ENCODE data around the gene SRD5A2. TPM values are rescaled to one million over a fixed set of nuclear protein-coding genes. Genes with fewer than 3 reads are reported as not detected.

Gene SRD5A2
- total and polyA plus RNA-seq, 12 donors: under 0.01 TPM; not detected in 11

DNA sequence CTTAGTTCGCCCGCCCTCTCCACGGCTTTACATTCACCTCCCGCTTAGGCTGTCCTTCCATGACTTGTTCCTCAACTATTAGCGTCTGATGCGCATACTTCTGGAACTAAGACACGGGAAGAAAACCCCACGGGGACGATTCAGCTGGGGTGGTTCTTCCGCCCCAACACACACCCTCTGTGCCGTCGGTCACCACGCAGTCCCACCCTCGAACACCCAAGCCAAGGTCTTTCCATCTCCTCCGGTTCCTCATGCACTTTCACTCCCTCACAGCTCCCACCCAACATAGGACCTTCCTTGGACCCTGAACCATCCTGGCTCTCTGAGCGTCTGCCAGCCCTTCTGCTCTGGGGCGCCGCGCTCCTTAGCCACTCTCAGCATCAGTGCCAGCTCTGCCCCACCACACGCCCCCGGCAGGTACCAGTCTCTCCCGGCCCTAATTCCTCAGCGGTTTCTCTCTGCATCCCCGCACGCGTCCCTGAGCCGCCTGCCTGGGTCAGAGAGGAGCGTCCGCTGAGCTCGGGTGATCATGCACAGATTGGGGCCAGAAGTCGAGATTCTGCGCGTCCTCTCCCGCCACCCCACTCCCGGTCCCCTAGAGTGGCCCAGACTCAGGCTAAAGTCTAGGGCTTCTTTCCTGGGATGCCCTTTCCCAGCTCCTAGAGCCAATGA is 522 bp upstream of the SRD5A2 start:
- H3K4me3 ChIP-seq: no peak overlapping the region
- 46 to 58% methylated on average over 35 of the region's 35 CpGs for WGBS, 2 donors
- H3K36me3 ChIP-seq: no peaks in the 10 kb centered on the region
- ATAC-seq (no peak), DNase-seq (no peak)
- H3K27ac ChIP-seq: no peak overlapping the region
- peaks cover 0 to 6% (median 0%) of the 10 kb centered on the region in 9 donors for H3K4me1 ChIP-seq
- TF ChIP-seq, protein P1, sequence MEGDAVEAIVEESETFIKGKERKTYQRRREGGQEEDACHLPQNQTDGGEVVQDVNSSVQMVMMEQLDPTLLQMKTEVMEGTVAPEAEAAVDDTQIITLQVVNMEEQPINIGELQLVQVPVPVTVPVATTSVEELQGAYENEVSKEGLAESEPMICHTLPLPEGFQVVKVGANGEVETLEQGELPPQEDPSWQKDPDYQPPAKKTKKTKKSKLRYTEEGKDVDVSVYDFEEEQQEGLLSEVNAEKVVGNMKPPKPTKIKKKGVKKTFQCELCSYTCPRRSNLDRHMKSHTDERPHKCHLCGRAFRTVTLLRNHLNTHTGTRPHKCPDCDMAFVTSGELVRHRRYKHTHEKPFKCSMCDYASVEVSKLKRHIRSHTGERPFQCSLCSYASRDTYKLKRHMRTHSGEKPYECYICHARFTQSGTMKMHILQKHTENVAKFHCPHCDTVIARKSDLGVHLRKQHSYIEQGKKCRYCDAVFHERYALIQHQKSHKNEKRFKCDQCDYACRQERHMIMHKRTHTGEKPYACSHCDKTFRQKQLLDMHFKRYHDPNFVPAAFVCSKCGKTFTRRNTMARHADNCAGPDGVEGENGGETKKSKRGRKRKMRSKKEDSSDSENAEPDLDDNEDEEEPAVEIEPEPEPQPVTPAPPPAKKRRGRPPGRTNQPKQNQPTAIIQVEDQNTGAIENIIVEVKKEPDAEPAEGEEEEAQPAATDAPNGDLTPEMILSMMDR (IDR thresholded peaks at IDR 0.05): no peak
- H3K9me3 ChIP-seq: no peaks in the 10 kb centered on the region
- H3K27me3 ChIP-seq: peaks cover 5 to 51% (median 40%) of the 10 kb centered on the region in 7 donors
- intact Hi-C loops (cut with DNase I): no loop called here

DNA sequence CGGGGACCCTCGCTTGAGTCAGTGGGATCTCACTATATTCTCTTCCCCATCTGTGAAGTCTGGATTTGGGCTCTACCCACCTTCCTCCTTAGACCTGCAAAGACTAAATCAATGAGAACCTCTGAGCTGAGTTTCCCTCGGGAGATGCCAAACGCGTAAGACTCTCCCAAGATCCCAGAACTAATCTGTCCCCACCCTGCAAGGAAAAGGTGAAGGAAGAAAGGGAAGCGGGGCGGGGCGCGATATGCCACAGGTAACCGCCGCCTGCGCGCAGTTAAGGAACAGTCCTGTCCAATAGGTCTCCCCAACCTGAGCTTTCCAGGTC is 780 bp downstream of the SRD5A2 start:
- peaks cover 5 to 51% (median 40%) of the 10 kb centered on the region in 7 donors for H3K27me3 ChIP-seq
- intact Hi-C loops (cut with DNase I): no loop called here

DNA sequence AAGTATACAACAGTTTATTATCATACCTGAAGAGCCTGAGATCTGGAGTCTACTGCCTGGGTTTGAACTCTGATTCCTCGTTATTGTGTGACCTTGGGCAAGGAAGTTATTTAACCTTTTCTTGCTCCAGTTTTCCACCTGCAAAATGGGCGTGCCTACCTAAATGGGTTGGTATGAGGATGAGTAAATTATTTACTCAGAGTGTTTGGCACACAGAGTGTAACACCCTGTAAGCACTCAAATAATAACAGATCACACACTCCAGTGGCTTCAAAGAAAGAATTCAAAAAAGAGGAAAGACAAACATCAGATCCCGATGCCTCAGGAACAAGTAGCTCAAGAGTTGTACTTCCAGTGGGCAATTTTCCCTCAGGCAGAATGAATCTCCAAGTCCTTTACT is 2.4 kb downstream of the SRD5A2 start:
- Histone ChIP-seq H3K9me3 (peaks cover 0 to 5% (median 0%) of the 10 kb centered on the region in 11 donors), H3K4me3 (no peak overlapping the region), H3K27ac (no peak overlapping the region), H3K27me3 (peaks cover 5 to 51% (median 40%) of the 10 kb centered on the region in 7 donors), H3K36me3 (no peaks in the 10 kb centered on the region), H3K4me1 (peaks cover 0 to 6% (median 0%) of the 10 kb centered on the region in 9 donors)
- intact Hi-C loops (cut with DNase I): no loop called here
- WGBS, 2 donors: 71 to 87% methylated on average over 3 of the region's 3 CpGs
- DNase-seq (no peak), ATAC-seq (no peak)
- TF ChIP-seq, protein P1 (IDR thresholded peaks at IDR 0.05): no peak

More for the DNA sequence above, 780 bp downstream of the SRD5A2 start:
- TF ChIP-seq, protein P1 (IDR thresholded peaks at IDR 0.05): no peak
- no peaks in the 10 kb centered on the region for H3K36me3 ChIP-seq
- ATAC-seq: no peak
- H3K4me3 ChIP-seq: no peak overlapping the region
- no peak for DNase-seq
- no peak overlapping the region for H3K27ac ChIP-seq
- 5 to 8% methylated on average over 13 of the region's 13 CpGs for WGBS, 2 donors
- H3K4me1 ChIP-seq: peaks cover 0 to 6% (median 0%) of the 10 kb centered on the region in 9 donors
- peaks cover 0 to 5% (median 0%) of the 10 kb centered on the region in 11 donors for H3K9me3 ChIP-seq

DNA sequence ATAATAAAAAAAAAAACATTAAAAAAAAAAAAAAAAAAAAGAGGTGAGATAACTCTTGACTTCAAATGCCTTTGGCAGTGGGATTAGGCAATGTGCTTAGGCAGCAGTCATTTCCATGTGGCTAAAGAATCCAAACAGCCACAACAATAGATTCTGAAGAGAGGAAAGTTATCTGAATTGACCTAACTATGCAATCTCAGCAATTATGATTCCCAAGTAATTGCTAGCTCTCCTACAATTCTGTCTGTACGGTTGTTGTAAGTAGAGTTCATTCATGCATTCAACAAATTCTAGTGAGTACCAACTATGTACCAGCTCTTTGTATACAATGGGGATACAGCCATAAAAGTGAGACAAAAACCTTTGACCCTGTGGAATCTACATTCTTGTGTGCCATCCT is 3.6 kb downstream of the SRD5A2 start:
- Histone ChIP-seq H3K4me1 (peaks cover 0 to 6% (median 0%) of the 10 kb centered on the region in 9 donors), H3K27me3 (peaks cover 5 to 40% (median 34%) of the 10 kb centered on the region in 7 donors), H3K9me3 (peaks cover 0 to 5% (median 0%) of the 10 kb centered on the region in 11 donors), H3K27ac (no peak overlapping the region), H3K36me3 (no peaks in the 10 kb centered on the region), H3K4me3 (no peak overlapping the region)
- no peak for DNase-seq
- TF ChIP-seq, protein P1 (IDR thresholded peaks at IDR 0.05): no peak
- no peak for ATAC-seq
- intact Hi-C loops (cut with DNase I): no loop called here
- 81 to 82% methylated on average over 1 of the region's 1 CpG for WGBS, 2 donors

Data from heart right ventricle (tissue), 16 donors.